Fibroblast of skin of scalp (primary cell): ENCODE results near the gene SRM.
"Not testable (repeated sequence)": the region's sequence is repeated elsewhere in the genome, so short reads cannot be mapped to it uniquely, and the experiment has no call there.

Experiments
- DNase-seq: peaks from one replicate; pipeline ENCODE4 v3.0.0-alpha.2; 2013

Gene SRM

DNA sequence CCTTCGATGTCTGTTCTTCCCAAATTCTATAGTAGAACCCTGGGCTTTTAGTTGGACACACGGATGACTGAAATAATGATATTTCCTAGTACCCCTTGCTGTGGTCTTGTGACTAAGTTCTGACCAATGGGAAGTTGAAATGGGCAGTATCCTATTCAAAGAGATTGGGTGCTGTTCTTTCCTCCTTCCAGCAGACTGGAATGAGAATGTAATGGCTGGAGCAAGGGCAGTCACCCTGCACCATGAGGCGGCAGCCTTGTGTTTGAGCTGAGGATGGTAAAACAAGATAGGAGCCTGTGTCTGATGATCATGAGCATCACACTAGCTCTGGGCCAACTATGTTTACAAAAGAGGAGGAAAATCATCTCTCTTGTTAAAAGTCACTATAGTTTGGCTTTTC, 5.1 kb upstream of the SRM start:
- no peak for DNase-seq

DNA sequence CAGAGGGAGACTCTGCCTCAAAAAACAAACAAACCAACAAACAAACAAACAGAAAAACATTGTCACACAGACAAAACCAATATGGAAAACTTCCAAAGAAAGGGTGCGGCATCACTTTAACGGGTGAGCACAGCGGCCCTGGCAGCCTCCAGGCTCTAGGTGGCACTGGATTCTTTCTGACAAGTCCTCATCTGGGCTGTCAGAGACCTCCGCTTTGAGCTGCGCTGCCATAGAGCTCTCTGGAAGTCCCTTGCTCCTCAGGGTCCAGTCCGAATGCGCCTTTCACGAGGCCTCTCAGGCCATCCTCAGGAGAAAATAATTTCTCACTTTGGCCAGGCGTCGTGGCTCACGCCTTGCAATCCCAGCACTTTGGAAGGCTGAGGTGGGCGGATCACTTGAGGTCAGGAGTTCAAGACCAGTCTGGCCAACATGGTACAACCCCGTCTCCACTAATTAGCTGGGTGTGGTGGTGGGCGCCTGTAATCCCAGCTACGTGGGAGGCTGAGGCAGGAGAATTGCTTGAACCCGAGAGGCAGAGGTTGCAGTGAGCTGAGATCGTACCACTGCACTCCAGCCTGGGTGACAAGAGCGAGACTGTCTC, 4.2 kb upstream of the SRM start:
- peak; percentile 16 for DNase-seq

DNA sequence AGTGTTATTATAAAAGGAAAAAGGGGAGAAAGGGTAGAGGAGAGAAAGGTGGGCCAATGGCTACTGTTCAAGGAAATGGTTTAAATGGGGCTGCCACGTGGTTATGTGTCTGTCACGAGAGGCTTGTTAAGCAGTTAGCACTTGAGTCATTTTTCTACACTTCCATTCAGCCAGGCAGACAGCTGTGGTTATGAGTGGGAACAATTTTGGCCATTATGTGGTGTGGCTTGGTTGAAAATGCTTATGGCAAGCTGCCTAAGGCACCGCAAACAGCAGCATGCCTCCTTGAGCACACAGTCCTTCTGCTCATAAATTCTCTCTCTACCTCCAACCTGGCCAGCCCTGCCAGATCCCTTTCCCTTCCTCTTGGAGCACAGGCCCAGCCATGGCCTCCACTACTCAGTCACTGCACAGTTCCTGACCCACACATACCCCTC, 3.2 kb upstream of the SRM start:
- DNase-seq = peak; percentile 45

DNA sequence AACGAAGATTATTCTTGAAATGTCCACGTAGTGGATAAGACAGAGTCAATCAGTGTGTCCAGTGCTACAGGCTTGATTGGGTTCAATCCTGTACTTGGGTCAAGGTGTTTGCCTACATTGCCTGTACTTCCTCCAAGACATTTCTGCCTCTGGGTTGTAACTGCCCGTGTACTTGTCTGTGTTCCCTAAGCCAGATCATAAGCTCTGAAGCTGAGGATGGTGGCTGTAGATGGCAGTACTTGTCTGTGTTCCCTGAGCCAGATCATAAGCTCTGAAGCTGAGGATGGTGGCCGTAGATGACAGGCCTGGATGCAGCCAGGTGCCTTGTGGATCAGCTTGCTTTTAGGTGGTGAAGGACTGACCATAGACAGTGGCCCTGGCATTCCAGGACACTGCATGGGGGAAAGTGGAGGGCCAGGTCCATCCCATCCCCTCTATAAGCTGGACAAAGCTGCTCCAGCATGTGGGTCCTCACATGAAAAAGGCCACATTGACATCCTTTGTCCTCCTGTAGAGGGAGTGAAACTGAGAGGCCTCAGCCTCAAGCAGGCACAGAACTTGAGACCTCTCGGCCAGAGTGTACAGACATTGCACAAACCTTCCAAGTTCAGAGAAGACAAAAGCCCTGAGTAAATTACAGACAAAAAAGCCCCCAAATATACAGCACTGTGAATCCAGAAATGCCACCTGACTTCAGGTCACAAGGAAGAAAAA, 2.0 kb upstream of the SRM start:
- DNase-seq = no peak

DNA sequence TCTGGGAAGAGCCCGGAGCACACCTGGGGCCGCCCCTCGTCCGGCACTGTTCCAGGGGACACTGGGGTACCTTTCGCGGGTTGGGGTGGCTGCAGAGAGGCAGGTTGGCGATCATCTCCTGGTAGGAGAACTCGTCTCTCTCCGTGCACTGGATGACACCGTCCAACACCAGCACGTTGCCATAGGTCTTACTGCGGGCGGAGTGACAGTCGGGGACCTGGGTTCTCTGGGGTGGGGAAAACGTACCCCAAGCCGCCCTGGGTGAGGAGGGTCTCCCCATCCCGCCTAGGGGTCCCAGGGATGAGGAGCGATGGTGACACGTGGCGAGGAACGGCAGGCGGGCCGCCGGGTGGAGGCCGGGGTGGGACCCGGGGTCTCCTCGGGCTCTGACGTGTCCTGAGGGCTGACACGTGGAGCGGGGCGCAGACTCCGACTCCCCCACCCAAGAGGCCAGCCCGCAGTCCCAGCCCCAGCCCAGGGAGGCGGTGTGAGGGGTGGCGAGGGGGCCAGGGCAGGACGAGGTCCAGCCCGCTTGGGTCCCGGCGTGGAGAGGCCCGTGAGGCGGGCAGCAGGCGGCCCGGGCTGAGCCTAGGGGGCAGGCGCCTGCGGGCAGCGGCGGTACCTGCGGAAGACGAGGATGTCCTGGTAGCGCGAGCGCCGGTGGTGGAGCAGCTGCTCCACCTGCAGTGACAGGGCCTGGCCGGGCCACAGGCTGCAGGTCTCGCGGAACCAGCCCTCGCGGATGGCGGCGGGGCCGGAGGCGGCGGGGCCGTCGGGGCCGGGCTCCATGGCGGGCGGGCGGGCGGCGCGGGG, 457 bp downstream of the SRM start:
- peak; percentile 11 for DNase-seq

DNA sequence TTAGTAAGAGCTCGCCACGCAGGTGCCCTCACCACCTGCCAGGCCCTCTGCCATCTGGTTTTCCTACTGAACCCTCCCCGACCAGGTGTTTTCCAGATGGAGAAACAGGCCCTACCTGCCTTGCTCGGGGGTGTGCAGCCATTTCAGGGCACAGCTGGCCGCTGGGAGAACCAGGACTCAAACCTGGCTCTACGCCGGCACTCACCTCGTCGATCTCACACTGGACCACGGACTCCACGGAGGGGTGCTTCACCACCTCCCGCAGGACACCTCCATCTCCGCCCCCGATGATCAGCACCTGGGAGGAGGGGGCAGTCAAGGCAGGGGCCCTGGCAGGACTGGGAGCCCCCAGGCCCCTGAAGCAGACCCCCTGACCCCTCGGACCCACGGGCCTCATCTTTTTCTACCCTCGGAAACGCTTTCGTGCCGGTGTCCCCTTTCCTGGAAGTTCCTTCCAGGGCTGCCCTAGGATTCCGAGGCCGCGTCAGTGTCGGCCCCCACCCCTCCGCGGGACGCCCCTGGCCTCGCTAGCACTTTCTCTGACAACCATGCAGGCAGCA, 1.1 kb downstream of the SRM start:
- no peak for DNase-seq

DNA sequence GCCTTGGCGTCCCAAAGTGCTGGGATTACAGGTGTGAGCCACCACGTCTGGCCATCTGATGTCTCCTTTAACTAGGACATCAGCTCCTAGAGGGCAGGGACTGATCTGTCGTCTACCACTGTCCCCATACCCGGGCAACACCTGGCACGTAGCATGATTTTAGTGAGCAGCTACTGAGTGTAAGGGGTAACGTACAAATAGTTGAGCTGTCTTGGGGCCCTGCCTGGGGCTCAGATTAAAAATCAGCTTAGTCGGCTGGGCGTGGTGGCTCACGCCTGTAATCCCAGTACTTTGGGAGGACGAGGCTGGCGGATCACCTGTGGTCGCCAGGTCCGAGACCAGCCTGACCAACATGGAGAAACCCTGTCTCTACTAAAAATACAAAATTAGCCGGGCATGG, 1.8 kb downstream of the SRM start:
- DNase-seq = no peak

DNA sequence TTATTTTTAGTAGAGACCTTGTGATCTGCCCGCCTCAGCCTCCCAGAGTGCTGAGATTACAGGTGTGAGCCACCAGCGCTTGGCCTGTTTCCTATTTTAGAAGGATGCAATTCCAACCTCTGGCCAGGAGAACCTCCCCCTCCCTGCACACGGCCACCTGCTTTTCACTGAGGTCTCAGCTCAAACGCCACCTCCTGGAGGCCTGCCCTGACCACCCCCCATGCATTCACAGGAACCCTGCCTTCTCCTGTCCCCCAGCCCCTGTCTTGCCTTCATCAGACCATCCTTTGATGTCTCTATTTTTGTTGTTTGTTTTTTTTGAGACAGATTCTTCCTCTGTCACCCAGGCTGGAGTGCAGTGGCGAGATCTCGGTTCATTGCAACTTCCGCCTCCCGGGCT, 2.3 kb downstream of the SRM start:
- DNase-seq = no peak

DNA sequence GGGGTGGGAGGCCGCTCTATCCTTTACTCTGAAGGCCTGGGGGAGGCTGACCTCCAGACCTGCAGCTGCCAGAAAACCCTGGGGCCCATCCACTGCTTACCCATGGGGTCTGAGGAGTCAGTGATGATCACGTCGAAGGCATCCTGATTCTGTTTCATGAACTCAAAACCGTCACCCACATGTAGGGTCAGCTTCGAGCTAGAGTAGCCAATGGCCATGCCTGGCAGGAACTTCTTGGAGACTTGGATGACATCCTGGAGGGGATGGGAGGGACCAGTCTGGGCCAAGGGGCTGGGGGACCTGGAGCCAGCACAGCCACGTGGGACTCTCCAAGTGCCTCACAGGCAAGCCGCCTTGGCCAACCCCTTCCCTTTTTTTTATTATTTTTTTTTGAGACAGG, 3.3 kb downstream of the SRM start:
- no peak for DNase-seq

DNA sequence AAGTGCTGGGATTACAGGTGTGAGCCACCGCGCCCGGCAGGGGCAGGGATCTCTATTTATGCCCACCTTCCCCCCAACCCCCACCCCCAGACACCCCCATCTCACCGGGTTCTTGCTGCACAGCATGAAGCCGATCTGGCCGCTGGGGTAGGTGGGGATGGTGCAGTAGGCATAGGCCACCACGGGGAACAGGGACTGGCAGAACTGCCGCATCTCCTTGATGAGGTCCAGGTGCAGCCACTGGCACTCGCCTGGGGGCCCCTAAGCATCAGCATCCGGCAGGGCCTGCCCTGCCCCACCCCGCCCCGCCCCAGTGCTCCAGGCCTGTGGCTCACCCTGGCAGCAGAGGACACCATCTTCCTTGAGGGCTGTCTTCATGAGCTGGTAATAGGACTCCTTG, 4.1 kb downstream of the SRM start:
- no peak for DNase-seq

DNA sequence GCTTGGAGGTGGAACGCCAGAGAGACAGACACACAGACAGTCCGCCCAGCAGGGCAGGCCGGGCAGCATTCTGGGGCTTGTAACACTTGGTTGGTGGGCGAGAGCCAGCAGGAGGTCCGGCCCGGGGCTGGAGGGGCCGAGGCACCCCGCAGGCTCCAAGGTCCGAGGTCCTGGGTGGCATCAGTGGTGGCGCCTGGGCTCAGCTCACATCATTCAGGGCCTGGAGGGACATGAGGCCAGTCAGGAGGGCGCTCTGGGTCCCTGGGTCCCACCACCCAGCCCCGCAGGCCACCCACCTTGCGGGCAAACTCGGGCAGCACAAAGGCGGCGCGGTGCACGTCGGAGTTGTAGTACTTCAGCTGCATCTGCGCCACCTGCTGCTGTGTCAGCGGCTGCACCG, 5.2 kb downstream of the SRM start:
- no peak for DNase-seq

DNA sequence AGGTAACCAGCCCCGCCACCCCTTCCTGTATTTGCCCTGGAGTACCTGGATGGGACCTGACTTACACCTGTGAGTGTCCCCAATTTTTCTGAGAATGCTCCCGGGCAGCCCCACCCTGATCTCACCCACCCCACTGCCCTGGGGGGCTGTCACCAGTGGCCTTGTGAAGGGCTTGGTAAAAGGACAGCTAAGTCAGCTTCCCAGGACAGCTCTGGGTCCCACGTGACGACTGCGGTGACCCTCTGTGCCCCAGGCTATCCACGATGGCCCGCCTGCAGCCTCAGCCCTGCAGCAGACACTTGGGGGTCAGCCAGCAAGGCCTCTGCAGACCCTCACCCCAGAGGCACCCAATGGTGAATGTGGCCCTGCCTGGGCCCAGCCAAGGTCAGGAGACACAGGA, 5.6 kb downstream of the SRM start:
- no peak for DNase-seq

DNA sequence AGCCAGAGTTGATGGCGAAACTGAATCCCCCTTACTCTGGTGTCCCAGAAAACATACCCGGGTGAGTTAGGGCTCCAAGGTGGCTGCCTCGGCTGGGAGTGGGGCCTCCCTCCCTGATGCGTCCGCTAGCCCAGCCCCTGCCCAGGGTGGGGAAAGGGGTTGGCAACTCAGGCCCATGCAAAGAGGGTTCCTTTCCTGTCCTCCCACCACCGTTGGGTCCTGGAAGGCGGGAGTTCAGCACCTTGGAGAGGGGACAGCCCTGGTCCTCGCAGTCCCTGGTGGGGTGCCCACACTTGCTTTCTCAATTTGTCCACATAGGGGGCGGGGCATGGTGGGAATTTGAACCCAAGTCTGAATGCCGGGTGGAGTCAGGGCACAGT, 6.1 kb downstream of the SRM start:
- peak; percentile 32 for DNase-seq

DNA sequence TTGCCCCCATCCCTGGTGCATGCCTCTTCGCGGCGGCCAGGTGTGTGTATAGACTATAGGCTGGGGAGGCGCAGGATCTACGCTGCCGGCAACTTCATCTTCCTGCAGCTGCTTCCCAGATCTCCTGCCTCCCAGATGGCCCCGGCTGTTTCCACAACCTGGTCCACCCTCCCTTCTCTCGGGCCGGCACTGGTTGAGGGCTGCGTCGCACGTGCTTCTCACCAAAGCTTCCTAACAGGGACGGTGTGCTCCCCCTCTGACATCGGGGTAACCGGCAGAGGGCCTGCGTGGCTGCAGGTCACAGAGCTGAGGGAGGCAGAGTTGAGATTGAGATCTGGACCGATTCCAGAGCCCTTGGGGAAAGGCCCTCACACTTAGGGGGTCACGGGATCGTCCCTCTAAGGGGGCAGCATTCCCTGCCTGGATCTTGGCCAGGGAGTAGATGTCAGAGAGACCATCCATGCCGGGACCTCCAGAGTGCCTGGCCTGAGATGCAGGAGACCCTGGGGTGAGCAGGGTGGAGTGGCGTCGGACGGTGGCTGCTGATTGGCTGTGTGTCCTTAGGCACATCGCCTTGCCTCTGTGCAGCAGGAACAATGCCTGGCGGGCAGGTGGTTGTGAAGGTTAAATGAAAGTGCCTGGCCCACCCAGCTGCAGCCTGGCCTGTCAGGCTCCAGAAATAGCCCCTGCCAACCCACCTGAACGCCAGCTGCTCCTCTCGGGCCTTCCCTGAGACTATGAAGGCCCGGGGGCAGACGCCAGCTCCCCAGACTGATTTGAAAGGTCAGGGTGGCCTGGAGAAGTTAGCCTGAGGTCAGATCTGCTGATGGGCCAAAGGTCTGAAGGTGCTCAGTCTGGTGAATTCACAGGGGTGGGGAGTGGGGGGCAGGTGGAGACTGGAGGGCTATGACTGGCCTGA, 6.7 kb downstream of the SRM start:
- peak; percentile 13 for DNase-seq

DNA sequence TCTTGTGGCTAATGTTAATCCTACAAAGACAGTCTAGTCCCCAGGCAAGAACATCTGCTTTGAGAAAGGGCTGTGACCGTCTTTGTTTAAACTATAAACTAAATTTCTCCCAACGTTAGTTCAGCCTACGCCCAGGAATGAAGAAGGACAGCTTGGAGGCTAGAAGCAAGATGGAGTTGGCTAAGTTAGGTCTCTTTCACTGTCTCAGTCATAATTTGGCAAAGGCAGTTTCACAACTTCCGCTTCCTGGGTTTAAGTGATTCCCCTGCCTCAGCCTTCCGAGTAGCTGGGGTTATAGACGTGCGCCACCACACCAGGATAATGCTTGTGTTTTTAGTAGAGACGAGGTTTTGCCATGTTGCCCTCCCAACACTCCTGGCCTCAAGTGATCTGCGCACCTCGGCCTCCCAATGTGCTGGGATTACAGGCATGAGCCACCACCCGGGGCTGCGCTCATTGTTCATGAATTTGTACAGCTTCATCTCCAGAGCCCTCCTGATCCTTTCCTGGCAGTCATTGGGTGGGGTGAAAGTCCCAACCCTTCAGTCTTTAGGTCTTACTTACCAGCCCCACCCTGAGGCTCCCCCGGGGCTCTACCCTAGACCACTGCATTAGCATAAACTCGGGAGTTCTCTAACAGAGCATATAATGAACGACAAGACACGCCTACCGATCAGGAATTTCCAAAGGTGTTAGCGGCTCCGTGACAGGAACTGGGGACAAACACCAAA, 7.9 kb downstream of the SRM start:
- DNase-seq = no peak

DNA sequence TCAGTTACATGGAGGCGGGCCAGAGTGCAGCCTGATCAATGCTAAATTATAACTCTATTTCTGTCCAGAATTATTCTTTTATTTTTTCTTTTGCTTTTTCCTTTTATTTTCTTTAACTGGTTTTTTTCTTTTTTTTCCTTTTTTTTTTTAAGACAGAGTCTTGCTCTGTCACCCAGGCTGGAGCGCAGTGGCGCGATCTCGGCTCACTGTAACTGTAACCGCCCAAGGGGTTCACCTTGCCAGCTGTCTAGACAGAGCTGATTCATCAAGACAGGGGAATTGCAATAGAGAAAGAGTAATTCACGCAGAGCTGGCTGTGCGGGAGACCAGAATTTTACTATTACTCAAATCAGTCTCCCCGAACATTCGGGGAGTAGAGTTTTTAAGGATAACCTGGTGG, 8.7 kb downstream of the SRM start:
- DNase-seq = not testable (repeated sequence)

DNA sequence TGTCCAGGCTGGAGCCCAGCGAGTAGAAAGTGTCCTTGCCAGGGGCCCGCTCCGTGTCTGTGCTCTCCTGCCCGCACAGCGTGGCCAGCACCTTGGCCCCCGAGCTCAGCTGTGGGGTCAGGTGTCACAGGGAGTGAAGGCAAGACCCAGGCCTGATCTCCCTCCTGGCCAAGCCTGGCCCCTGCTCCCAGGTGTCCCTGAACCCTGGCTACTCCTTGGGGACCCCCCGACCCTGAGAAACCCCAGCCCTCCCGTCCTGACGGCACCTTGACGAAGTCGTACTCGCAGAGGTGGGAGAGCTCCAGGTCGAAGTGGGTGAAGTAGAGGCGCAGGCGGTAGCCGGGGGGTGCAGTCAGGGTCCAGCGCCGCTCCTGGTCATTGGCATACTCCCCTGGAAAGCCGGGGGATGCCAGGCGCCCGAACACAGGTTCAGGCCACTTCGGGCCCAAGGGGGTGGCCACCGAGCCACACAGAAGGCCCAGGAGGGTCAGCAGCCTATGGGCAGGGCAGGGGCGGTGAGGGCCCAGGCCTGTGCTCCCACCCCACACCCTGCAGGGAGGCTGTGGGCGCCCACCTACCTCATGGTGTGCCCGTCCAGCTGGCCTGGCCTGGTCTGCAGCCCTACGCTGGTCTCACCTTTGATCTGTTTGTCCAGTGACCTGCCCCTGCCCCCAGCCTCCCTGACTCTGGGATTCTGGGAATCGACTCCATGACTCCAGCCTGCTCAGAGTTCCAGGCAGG, 13.0 kb downstream of the SRM start, which contains the start of gene MASP2:
MASP2 (minus strand) TSS at position 615 of the 741 bp plus-strand sequence; CDS start at position 583, 32 bp downstream.
- DNase-seq = no peak

DNA sequence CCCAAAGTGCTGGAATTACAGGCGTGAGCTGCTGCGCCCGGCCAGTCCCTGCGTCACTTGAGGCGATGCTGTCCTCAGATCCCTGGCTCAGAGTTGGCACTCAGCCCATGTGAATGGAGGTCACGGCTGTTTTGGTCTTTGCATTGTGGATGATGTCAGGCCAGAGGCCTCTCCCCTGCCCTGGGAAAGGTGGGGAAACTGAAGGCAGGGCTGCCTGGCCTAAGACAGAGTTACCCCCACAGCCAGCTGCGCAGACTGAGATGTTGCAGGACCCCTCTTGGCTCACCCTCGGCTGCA, 13.6 kb downstream of the SRM start:
- DNase-seq = no peak

DNA sequence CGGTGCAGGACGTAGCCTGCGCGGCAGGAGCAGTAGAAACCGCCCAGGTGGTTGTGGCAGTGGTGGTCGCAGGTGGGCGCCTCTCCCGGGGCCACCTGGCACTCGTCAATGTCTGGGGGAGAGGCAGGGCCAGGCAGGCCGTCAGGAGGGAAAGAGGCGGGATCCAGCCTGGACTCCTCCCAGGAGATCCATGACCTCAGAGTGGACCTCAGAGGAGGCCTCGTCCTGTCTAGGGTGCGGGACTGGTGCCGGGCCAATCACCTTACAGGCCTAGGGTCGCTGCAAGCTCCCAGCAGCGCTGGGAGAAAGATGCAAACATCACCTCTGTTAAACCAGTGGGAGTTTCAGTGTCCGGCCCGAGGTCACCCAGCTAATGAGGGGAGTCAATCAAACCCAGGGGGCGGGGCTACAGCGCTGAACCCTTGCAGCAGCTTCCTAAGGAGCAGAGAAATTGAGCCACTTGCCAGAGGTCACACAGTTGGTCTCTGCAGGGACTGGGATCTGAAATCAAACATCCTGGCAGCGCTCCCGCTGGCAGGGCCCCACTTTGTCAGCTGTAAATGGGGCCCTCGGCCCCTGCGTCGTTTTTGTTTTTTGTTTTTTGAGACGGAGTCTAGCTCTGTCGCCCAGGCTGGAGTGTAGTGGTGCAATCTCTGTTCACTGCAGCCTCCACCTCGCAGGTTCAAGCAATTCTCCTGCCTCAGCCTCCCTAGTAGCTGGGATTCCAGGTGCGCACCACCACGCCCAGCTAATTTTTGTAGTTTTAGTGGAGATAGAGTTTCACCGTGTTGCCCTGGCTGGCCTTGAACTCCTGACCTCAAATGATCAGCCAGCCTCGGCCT, 14.2 kb downstream of the SRM start:
- DNase-seq = no peak

DNA sequence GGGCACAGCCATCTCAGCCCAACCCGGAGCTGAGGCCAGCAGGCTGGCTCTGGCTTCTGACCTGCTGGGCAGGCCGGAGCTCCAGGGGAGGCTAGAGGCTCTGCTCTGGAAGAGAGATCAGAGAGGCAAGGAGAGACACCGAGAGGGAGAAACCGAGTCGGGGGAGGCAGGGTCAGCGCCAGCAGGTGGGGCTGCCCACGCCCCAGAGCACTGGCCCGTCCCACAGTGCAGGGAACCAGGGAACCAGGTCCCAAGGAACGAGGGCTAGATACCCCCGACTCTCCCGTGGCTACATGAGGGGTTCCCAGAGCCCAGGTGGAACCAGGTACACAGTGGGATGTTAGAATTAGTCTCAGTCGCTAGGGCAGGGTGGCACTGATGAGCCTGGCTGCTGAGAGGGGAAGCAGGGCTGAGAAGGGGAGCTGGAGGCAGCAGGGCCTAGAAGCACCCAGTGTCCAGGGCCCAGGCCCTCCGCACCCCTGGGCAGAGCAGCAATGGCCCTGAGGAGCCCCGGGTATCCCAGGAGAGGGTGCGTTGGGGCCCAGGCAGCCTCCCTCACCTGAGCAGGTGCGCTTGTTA, 14.9 kb downstream of the SRM start:
- DNase-seq = no peak
